NCI-H226 (cell line): ENCODE results near the gene CCDC188.
A peak's percentile ranks its signal among the peaks of the same experiment; 100 is the strongest.

Experiments used
- DNase-seq: peaks from one replicate; pipeline ENCODE4 v3.0.0-alpha.2; 2015

Gene CCDC188

GRCh38 chr22:20131859-20132685, 18.8 kb downstream of the CCDC188 start:
- DNase-seq, result no peak

GRCh38 chr22:20131597-20131858, 19.3 kb downstream of the CCDC188 start, which contains the start of gene ZDHHC8:
Gene ZDHHC8, plus strand, starts transcription at chr22:20131804. Its CDS starts 144 bp downstream, at chr22:20131948.
- DNase-seq, result no peak

- DNase-seq, result peak; percentile 48
These were observed 19.9 kb downstream of the CCDC188 start for GRCh38 chr22:20130731-20131596.

GRCh38 chr22:20130319-20130718, 20.5 kb downstream of the CCDC188 start:
- DNase-seq, result no peak

- DNase-seq, result no peak
These were observed 21.2 kb downstream of the CCDC188 start for GRCh38 chr22:20129747-20130014.

- DNase-seq, result no peak
These were observed 21.7 kb downstream of the CCDC188 start for GRCh38 chr22:20128902-20129746.

- no peak for DNase-seq
These were observed 22.3 kb downstream of the CCDC188 start for GRCh38 chr22:20128619-20128901.

- no peak for DNase-seq
These were observed 22.8 kb downstream of the CCDC188 start for GRCh38 chr22:20127869-20128618.

GRCh38 chr22:20127318-20127868, 23.5 kb downstream of the CCDC188 start:
- no peak for DNase-seq

- DNase-seq, result no peak
These were observed 24.4 kb downstream of the CCDC188 start for GRCh38 chr22:20126284-20127029.

- DNase-seq, result no peak
These were observed 25.4 kb downstream of the CCDC188 start for GRCh38 chr22:20125201-20126174.

GRCh38 chr22:20124083-20124787, 26.6 kb downstream of the CCDC188 start:
- DNase-seq, result no peak

GRCh38 chr22:20123366-20124082, 27.3 kb downstream of the CCDC188 start:
- no peak for DNase-seq

- DNase-seq, result no peak
These were observed 28.9 kb downstream of the CCDC188 start for GRCh38 chr22:20121856-20122415.

- no peak for DNase-seq
These were observed 32.4 kb downstream of the CCDC188 start for GRCh38 chr22:20118300-20119020.

- DNase-seq, result no peak
These were observed 33.1 kb downstream of the CCDC188 start for GRCh38 chr22:20117633-20118299.

GRCh38 chr22:20116951-20117632, 33.8 kb downstream of the CCDC188 start, which contains the start of gene TRMT2A:
Gene TRMT2A, minus strand, starts transcription at chr22:20117226. Its CDS starts 320 bp downstream, at chr22:20116906.
- DNase-seq, result peak; percentile 88
